ENCODE measurements around the gene PALD1.

- TF ChIP-seq POLR2A (IDR thresholded peaks at IDR 0.05): no peak
- no peak for TF ChIP-seq CTCF (IDR thresholded peaks at IDR 0.05)
Observed at GRCh38 chr10:70502406-70502805, 23.8 kb downstream of the PALD1 start.

Data from lower leg skin (tissue), 3 donors.